GM12873 (cell line): ENCODE results near the gene C1QTNF9B.

ENCODE experiments used
- TF ChIP-seq, protein P1 (sequence below): IDR thresholded peaks from 2 replicates; pipeline ENCODE4 v1.5.1; 2012; ENCODE audit warnings: low read depth, mild to moderate bottlenecking, moderate library complexity, low read length, control low read depth; ENCODE audit not compliant: insufficient read depth; ENCODE audit errors: missing control alignments

The C1QTNF9B gene

DNA sequence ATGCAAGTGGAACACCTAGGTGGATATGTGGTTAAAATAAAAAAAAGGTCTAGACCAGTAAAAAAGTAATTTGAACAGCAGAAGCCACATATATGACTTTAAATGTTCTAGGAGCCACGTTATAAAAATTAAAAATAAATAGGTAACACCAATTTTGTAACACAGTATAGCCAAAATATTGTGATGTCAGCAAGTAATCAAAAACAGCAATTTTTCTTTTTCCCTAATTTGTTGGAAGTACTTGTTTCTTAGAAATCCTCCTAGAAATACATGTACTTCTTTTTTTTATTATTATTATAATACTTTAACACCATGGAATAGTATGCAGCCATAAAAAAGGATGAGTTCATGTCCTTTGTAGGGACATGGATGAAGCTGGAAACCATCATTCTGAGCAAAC is 25.7 kb upstream of the C1QTNF9B start:
- TF ChIP-seq, protein P1, sequence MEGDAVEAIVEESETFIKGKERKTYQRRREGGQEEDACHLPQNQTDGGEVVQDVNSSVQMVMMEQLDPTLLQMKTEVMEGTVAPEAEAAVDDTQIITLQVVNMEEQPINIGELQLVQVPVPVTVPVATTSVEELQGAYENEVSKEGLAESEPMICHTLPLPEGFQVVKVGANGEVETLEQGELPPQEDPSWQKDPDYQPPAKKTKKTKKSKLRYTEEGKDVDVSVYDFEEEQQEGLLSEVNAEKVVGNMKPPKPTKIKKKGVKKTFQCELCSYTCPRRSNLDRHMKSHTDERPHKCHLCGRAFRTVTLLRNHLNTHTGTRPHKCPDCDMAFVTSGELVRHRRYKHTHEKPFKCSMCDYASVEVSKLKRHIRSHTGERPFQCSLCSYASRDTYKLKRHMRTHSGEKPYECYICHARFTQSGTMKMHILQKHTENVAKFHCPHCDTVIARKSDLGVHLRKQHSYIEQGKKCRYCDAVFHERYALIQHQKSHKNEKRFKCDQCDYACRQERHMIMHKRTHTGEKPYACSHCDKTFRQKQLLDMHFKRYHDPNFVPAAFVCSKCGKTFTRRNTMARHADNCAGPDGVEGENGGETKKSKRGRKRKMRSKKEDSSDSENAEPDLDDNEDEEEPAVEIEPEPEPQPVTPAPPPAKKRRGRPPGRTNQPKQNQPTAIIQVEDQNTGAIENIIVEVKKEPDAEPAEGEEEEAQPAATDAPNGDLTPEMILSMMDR = no peak

DNA sequence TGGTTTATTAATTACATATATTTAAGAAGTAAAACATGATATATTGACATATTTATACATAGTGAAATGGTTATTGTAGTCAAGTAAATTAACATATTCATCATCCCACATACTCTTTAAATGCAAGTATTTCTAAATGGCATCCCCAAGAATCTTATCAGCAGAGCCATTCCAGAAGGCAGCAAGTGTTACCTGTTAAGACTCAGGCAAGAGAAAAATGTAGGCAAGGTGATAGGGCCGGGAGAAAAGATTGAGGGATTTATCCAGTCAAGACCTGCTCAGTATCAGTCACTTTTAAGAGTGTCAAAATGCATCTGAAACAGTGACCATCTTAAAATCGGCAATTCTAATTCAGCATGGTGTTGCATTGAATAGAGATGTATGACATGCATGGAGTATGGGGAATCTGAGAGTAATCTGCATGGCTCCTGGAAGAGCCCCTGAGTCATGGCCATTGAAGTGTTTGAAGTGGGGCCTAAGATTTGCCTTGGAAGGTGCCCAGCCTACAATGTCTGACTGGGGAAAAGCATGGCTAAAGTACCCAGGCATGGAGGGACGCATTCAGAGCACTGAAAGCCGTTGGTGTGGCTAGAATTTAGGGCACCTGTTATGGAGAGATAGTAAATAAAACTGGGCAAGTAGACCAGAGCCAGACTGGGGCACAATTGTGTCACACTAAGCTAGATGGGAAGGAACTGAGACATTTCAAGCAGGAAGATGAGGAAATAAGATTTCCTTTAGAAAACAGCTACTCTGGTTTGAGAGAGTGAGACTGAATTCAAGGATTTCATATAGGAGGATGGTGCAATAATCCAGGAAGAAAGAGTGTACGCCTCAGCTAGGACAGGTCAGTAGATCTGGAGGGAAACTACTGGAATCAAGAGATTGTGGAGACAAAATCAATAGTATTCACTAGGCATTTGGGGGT is 25.0 kb upstream of the C1QTNF9B start:
- TF ChIP-seq, protein P1 = no peak

DNA sequence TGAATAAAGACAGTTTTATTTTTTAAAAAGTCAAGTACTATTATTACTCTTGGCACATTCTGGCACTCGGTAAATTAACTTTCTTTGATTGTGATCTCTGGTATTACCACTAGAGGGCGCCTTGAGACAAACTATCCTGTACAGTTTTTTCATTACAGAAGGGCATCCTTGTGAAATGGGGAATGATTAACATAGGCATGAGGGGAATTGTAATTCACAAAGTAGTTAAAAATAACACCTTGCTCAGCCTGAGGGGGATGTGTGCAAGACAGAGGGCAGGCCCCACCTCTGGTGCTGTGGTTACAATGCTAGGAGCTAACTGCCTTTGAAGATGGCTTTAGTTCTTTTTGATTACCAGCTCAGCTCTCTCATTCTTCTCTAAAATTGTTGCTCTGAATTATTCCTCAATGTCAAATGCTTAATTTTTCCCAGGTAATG is 24.2 kb upstream of the C1QTNF9B start:
- TF ChIP-seq, protein P1 = peak; percentile 57

DNA sequence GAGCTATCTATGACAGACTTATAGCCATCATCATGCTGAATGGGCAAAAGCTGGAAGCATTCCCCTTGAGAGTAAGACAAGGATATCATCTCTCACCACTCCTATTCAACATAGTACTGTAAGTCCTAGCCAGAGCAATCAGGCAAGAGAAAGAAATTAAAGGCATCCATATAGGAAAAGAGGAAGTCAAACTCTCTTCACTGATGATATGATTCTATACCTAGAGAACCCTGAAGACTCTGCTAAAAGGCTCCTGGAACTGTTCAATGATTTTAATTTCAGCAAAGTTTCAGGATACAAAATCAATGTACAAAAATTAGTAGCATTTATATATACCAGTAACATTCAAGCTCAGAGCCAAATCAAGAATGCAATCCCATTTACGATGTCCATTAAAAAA is 21.7 kb upstream of the C1QTNF9B start:
- TF ChIP-seq, protein P1 = no peak

DNA sequence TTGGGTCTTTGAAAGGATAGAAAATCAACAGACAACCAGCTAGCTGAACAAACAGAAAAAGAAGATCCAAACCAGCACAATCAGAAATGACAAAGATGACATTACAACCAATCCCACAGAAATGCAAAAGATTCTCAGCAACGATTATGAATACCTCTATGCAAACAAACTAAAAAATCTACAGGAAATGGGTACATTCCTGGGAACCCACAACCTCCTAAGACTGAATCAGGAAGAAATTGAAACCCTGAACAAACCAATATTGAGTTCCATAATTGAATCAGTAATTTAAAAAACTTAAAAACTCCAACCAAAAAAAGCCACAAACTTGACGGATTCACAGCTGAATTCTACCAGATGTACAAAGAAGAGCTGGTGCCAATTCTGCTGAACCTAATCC is 20.9 kb upstream of the C1QTNF9B start:
- TF ChIP-seq, protein P1 = no peak

DNA sequence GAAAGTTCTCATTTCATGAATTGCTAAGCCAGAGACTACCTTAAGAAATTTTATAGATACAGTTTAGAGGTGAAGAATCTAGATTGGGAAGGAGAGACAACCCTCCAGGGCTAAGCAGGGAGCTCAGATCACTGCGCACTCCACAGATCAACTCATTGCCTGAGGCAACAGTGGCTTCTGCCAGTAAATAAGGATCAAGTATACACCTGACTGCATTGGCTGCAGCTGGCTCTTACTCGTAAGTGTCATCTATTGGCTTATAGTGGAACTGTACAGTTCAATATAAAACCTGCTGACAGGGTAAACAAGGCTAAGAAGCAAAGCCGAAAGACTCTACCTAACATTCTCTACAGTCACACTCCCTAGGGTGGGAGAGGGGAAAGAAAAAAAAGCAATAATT is 18.0 kb upstream of the C1QTNF9B start:
- TF ChIP-seq, protein P1 = no peak

DNA sequence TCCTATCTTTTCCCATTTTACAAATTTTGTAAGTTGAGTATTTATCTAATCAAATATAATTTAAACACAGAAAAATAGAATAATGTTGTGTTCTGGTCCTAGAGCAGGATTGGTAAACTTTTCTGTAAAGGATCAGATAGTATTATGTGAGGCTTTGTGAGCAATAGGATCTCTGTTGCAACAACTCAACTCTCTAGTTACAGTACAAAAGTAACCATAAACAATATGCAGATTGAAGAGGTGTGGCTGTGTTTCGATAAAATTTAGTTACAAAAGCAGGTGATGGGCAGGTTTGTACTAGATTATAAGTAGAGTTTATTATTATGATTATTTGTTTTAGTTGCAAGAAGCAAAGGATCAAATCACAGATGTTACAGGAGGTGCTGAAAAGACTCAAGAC is 15.2 kb upstream of the C1QTNF9B start:
- TF ChIP-seq, protein P1 = no peak
